Measurements from ENCODE around the gene AMPD2.

AMPD2 gene

GRCh38 chr1:109613361-109614147 is 6.1 kb upstream of the AMPD2 start:
- H3K36me3 ChIP-seq (ENCODE audit: control insufficient read depth in 5 of 5, insufficient read depth in 5 of 5, low read length in 5 of 5), result no peaks in the 10 kb centered on the region
- no peak overlapping the region for H3K4me3 ChIP-seq (ENCODE audit: low read depth in 1 of 5, low read length in 5 of 5)
- no peaks in the 10 kb centered on the region for H3K9me3 ChIP-seq (ENCODE audit: control insufficient read depth in 5 of 5, low read length in 5 of 5)
- no peak overlapping the region for H3K9ac ChIP-seq (ENCODE audit: low read length in 5 of 5)
- no peak overlapping the region for H3K27ac ChIP-seq (ENCODE audit: low read depth, low read length)
- no peaks in the 10 kb centered on the region for H3K27me3 ChIP-seq (ENCODE audit: control insufficient read depth in 5 of 5, insufficient read depth in 4 of 5, low read length in 5 of 5)
- peaks cover 0 to 15% (median 3%) of the 10 kb centered on the region in 5 donors for H3K4me1 ChIP-seq (ENCODE audit: control insufficient read depth in 5 of 5, insufficient read depth in 5 of 5, low read length in 5 of 5)

- H3K4me1 ChIP-seq (ENCODE audit: control insufficient read depth in 5 of 5, insufficient read depth in 5 of 5, low read length in 5 of 5), result peaks cover 0 to 33% (median 21%) of the 10 kb centered on the region in 5 donors
These were observed 3.8 kb upstream of the AMPD2 start for GRCh38 chr1:109615879-109616278.

GRCh38 chr1:109616391-109616790 is 3.2 kb upstream of the AMPD2 start:
- H3K27ac ChIP-seq (ENCODE audit: low read depth, low read length), result no peak overlapping the region
- peak overlapping the region in 2 of 5 donors; percentile 12 to 38 for H3K9ac ChIP-seq (ENCODE audit: low read length in 5 of 5)
- peaks cover 0 to 39% (median 26%) of the 10 kb centered on the region in 5 donors for H3K4me1 ChIP-seq (ENCODE audit: control insufficient read depth in 5 of 5, insufficient read depth in 5 of 5, low read length in 5 of 5)
- no peaks in the 10 kb centered on the region for H3K36me3 ChIP-seq (ENCODE audit: control insufficient read depth in 5 of 5, insufficient read depth in 5 of 5, low read length in 5 of 5)
- no peak overlapping the region for H3K4me3 ChIP-seq (ENCODE audit: low read depth in 1 of 5, low read length in 5 of 5)
- no peaks in the 10 kb centered on the region for H3K9me3 ChIP-seq (ENCODE audit: control insufficient read depth in 5 of 5, low read length in 5 of 5)
- H3K27me3 ChIP-seq (ENCODE audit: control insufficient read depth in 5 of 5, insufficient read depth in 4 of 5, low read length in 5 of 5), result no peaks in the 10 kb centered on the region

More at GRCh38 chr1:109615879-109616278, 3.8 kb upstream of the AMPD2 start:
- Histone ChIP-seq H3K9ac (ENCODE audit: low read length in 5 of 5) (peak overlapping the region in 1 of 5 donors; percentile 12), H3K27me3 (ENCODE audit: control insufficient read depth in 5 of 5, insufficient read depth in 4 of 5, low read length in 5 of 5) (no peaks in the 10 kb centered on the region), H3K9me3 (ENCODE audit: control insufficient read depth in 5 of 5, low read length in 5 of 5) (no peaks in the 10 kb centered on the region), H3K27ac (ENCODE audit: low read depth, low read length) (no peak overlapping the region), H3K4me3 (ENCODE audit: low read depth in 1 of 5, low read length in 5 of 5) (no peak overlapping the region), H3K36me3 (ENCODE audit: control insufficient read depth in 5 of 5, insufficient read depth in 5 of 5, low read length in 5 of 5) (no peaks in the 10 kb centered on the region)

DNA sequence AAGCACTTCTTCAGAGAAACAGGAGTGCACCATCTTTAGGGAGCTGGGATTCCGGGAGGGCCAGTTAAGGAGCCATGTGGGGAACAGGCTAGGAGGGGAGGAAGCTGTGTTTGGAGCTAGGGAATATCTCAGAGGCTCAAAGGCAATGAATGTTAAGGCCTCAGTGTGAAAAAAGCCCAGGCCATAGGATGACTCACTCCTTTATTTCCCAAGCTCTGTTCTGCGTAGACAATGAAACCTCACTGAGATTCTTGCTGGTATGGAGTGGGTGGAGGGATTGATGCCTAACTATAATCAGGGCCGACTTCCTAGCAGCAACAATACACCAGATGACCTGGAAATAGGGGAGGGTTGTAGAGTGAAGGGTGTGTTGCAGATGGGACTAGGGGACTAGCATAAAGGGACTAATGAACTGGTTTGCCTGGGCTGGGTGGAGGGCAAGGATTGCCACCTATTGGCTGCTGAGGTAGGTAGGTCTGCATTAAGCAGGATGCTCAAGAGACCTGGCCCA is 2.3 kb upstream of the AMPD2 start:
- H3K27me3 ChIP-seq (ENCODE audit: control insufficient read depth in 5 of 5, insufficient read depth in 4 of 5, low read length in 5 of 5), result no peaks in the 10 kb centered on the region
- H3K4me3 ChIP-seq (ENCODE audit: low read depth in 1 of 5, low read length in 5 of 5), result no peak overlapping the region
- no peaks in the 10 kb centered on the region for H3K36me3 ChIP-seq (ENCODE audit: control insufficient read depth in 5 of 5, insufficient read depth in 5 of 5, low read length in 5 of 5)
- H3K27ac ChIP-seq (ENCODE audit: low read depth, low read length), result no peak overlapping the region
- peaks cover 0 to 48% (median 35%) of the 10 kb centered on the region in 5 donors for H3K4me1 ChIP-seq (ENCODE audit: control insufficient read depth in 5 of 5, insufficient read depth in 5 of 5, low read length in 5 of 5)
- H3K9me3 ChIP-seq (ENCODE audit: control insufficient read depth in 5 of 5, low read length in 5 of 5), result no peaks in the 10 kb centered on the region
- H3K9ac ChIP-seq (ENCODE audit: low read length in 5 of 5), result no peak overlapping the region

- Histone ChIP-seq H3K27ac (ENCODE audit: low read depth, low read length) (peak overlapping the region; percentile 67), H3K9me3 (ENCODE audit: control insufficient read depth in 5 of 5, low read length in 5 of 5) (no peaks in the 10 kb centered on the region), H3K9ac (ENCODE audit: low read length in 5 of 5) (peak overlapping the region in 3 of 5 donors; percentile 79 to 90 (median 88)), H3K36me3 (ENCODE audit: control insufficient read depth in 5 of 5, insufficient read depth in 5 of 5, low read length in 5 of 5) (no peaks in the 10 kb centered on the region), H3K4me1 (ENCODE audit: control insufficient read depth in 5 of 5, insufficient read depth in 5 of 5, low read length in 5 of 5) (peaks cover 0 to 64% (median 51%) of the 10 kb centered on the region in 5 donors), H3K4me3 (ENCODE audit: low read depth in 1 of 5, low read length in 5 of 5) (peak overlapping the region; percentile 23 to 89 (median 81)), H3K27me3 (ENCODE audit: control insufficient read depth in 5 of 5, insufficient read depth in 4 of 5, low read length in 5 of 5) (no peaks in the 10 kb centered on the region)
These were observed 719 bp upstream of the AMPD2 start for GRCh38 chr1:109618661-109619575.

DNA sequence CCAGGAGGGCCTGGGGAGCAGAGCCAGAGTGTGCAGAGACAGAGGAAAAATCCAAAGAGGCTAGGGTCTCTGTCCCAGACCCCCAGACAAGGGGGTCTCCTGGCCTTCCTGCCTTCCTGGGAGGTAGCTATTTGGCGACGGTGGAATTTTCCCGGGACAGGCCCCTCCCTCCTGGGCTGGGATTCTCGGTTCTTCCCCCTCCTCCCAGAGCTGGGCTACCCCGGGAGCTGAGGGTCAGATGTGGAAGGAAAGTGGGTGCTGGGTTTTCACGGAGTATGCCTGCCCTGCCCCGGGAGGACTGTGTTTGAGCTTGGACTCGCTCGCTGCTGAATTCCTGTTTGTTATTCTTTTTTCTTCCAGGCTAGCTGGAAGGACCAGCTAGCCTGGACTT is 759 bp downstream of the AMPD2 start:
- Histone ChIP-seq H3K4me3 (ENCODE audit: low read depth in 1 of 5, low read length in 5 of 5) (peak overlapping the region; percentile 78 to 93 (median 81)), H3K27ac (ENCODE audit: low read depth, low read length) (peak overlapping the region; percentile 67), H3K9ac (ENCODE audit: low read length in 5 of 5) (peak overlapping the region; percentile 75 to 90 (median 86)), H3K4me1 (ENCODE audit: control insufficient read depth in 5 of 5, insufficient read depth in 5 of 5, low read length in 5 of 5) (peaks cover 0 to 79% (median 66%) of the 10 kb centered on the region in 5 donors), H3K9me3 (ENCODE audit: control insufficient read depth in 5 of 5, low read length in 5 of 5) (no peaks in the 10 kb centered on the region), H3K27me3 (ENCODE audit: control insufficient read depth in 5 of 5, insufficient read depth in 4 of 5, low read length in 5 of 5) (no peaks in the 10 kb centered on the region), H3K36me3 (ENCODE audit: control insufficient read depth in 5 of 5, insufficient read depth in 5 of 5, low read length in 5 of 5) (no peaks in the 10 kb centered on the region)

DNA sequence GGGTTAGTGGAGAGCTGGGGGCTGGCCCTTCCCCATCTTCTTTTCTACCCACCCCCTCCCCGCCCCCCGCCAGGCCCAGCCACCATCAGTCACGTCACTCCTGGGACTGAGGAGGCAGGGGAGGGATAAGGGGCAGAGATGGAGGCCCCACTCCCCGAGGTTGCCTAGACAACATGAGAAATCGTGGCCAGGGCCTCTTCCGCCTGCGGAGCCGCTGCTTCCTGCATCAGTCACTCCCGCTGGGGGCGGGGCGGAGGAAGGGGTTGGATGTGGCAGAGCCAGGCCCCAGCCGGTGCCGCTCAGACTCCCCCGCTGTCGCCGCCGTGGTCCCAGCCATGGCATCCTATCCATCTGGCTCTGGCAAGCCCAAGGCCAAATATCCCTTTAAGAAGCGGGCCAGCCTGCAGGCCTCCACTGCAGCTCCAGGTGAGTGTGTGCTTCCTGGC is 1.2 kb downstream of the AMPD2 start:
- Histone ChIP-seq H3K27ac (ENCODE audit: low read depth, low read length) (peak overlapping the region; percentile 67), H3K9me3 (ENCODE audit: control insufficient read depth in 5 of 5, low read length in 5 of 5) (no peaks in the 10 kb centered on the region), H3K4me3 (ENCODE audit: low read depth in 1 of 5, low read length in 5 of 5) (peak overlapping the region; percentile 78 to 93 (median 81)), H3K4me1 (ENCODE audit: control insufficient read depth in 5 of 5, insufficient read depth in 5 of 5, low read length in 5 of 5) (peaks cover 0 to 83% (median 69%) of the 10 kb centered on the region in 5 donors), H3K27me3 (ENCODE audit: control insufficient read depth in 5 of 5, insufficient read depth in 4 of 5, low read length in 5 of 5) (no peaks in the 10 kb centered on the region), H3K9ac (ENCODE audit: low read length in 5 of 5) (peak overlapping the region in 3 of 5 donors; percentile 79 to 90 (median 88)), H3K36me3 (ENCODE audit: control insufficient read depth in 5 of 5, insufficient read depth in 5 of 5, low read length in 5 of 5) (peaks cover 0 to 2% (median 0%) of the 10 kb centered on the region in 5 donors)

GRCh38 chr1:109621379-109622136 is 1.9 kb downstream of the AMPD2 start:
- Histone ChIP-seq H3K36me3 (ENCODE audit: control insufficient read depth in 5 of 5, insufficient read depth in 5 of 5, low read length in 5 of 5) (peaks cover 0 to 9% (median 1%) of the 10 kb centered on the region in 5 donors), H3K4me3 (ENCODE audit: low read depth in 1 of 5, low read length in 5 of 5) (peak overlapping the region; percentile 67 to 81 (median 78)), H3K4me1 (ENCODE audit: control insufficient read depth in 5 of 5, insufficient read depth in 5 of 5, low read length in 5 of 5) (peaks cover 0 to 80% (median 69%) of the 10 kb centered on the region in 5 donors), H3K9ac (ENCODE audit: low read length in 5 of 5) (peak overlapping the region in 3 of 5 donors; percentile 48 to 78 (median 71)), H3K27ac (ENCODE audit: low read depth, low read length) (peak overlapping the region; percentile 41), H3K27me3 (ENCODE audit: control insufficient read depth in 5 of 5, insufficient read depth in 4 of 5, low read length in 5 of 5) (no peaks in the 10 kb centered on the region), H3K9me3 (ENCODE audit: control insufficient read depth in 5 of 5, low read length in 5 of 5) (no peaks in the 10 kb centered on the region)

Measured in subcutaneous abdominal adipose tissue (tissue), 5 donors.